Measurements from ENCODE around the gene HLA-DRA. TPM values are rescaled to one million over a fixed set of nuclear protein-coding genes. Genes with fewer than 3 reads are reported as not detected.
A peak's percentile ranks its signal among the peaks of the same experiment; 100 is the strongest.

Gene HLA-DRA
- total RNA-seq: not detected in 2 replicates
- 2.4 TPM in 1 of 2 replicates, not detected in the other for polyA plus RNA-seq

- Histone ChIP-seq H3K4me3 (no peak within 1 kb of the TSS), H3K4me1 (ENCODE audit: low read depth) (no peaks in the 10 kb centered on the region), H3K36me3 (no peaks in the 10 kb centered on the region), H3K27me3 (no peaks in the 10 kb centered on the region), H3K9me3 (ENCODE audit: low read depth) (no peaks in the 10 kb centered on the region), H3K27ac (no peak within 1 kb of the TSS)
- DNase-seq (ENCODE audit: low read depth in 1 of 2, low spot score in 1 of 2): peak; percentile 56 to 58
- no peak for TF ChIP-seq CTCF (IDR thresholded peaks at IDR 0.05; ENCODE audit: low read depth, low read length)
Observed at GRCh38 chr6:32439602-32440214, at the start of gene HLA-DRA. Gene HLA-DRA (plus strand): TSS chr6:32439887. CDS start chr6:32439951, 64 bp downstream.

- Histone ChIP-seq H3K27me3 (no peaks in the 10 kb centered on the region), H3K9me3 (ENCODE audit: low read depth) (no peaks in the 10 kb centered on the region), H3K27ac (no peak overlapping the region), H3K4me3 (no peak overlapping the region), H3K36me3 (no peaks in the 10 kb centered on the region), H3K4me1 (ENCODE audit: low read depth) (no peaks in the 10 kb centered on the region)
- TF ChIP-seq CTCF (IDR thresholded peaks at IDR 0.05; ENCODE audit: low read depth, low read length): no peak
- no peak for DNase-seq (ENCODE audit: low read depth in 1 of 2, low spot score in 1 of 2)
Observed at GRCh38 chr6:32391505-32391904, 48.2 kb upstream of the HLA-DRA start.

GRCh38 chr6:32393665-32394420 is 45.8 kb upstream of the HLA-DRA start:
- peak in 1 of 2 donors; percentile 63 for DNase-seq (ENCODE audit: low read depth in 1 of 2, low spot score in 1 of 2)
- H3K36me3 ChIP-seq: no peaks in the 10 kb centered on the region
- H3K4me3 ChIP-seq: no peak overlapping the region
- no peaks in the 10 kb centered on the region for H3K27me3 ChIP-seq
- TF ChIP-seq CTCF (IDR thresholded peaks at IDR 0.05; ENCODE audit: low read depth, low read length): no peak
- no peak overlapping the region for H3K27ac ChIP-seq
- no peaks in the 10 kb centered on the region for H3K9me3 ChIP-seq (ENCODE audit: low read depth)
- H3K4me1 ChIP-seq (ENCODE audit: low read depth): no peaks in the 10 kb centered on the region

- Histone ChIP-seq H3K27me3 (no peaks in the 10 kb centered on the region), H3K4me1 (ENCODE audit: low read depth) (no peaks in the 10 kb centered on the region), H3K9me3 (ENCODE audit: low read depth) (no peaks in the 10 kb centered on the region), H3K4me3 (no peak overlapping the region), H3K36me3 (no peaks in the 10 kb centered on the region), H3K27ac (no peak overlapping the region)
- no peak for TF ChIP-seq CTCF (IDR thresholded peaks at IDR 0.05; ENCODE audit: low read depth, low read length)
- no peak for DNase-seq (ENCODE audit: low read depth in 1 of 2, low spot score in 1 of 2)
Observed at GRCh38 chr6:32396028-32396427, 43.7 kb upstream of the HLA-DRA start.

GRCh38 chr6:32397252-32397920 is 42.3 kb upstream of the HLA-DRA start:
- no peak for DNase-seq (ENCODE audit: low read depth in 1 of 2, low spot score in 1 of 2)
- Histone ChIP-seq H3K27me3 (no peaks in the 10 kb centered on the region), H3K27ac (no peak overlapping the region), H3K4me1 (ENCODE audit: low read depth) (no peaks in the 10 kb centered on the region), H3K4me3 (no peak overlapping the region), H3K9me3 (ENCODE audit: low read depth) (no peaks in the 10 kb centered on the region), H3K36me3 (no peaks in the 10 kb centered on the region)
- no peak for TF ChIP-seq CTCF (IDR thresholded peaks at IDR 0.05; ENCODE audit: low read depth, low read length)

Data from cardiac muscle cell (in vitro differentiated cells and primary cell).